Stimulated activated CD8-positive, alpha-beta memory T cell treated with anti-CD3 and anti-CD28 coated beads, Interleukin-12 subunit alpha, Interleukin-12 subunit beta, amount 100 ng/mL, for 24 hours (primary cell): Measurements from ENCODE around the gene SHROOM3.
"Not testable (repeated sequence)": the region's sequence is repeated elsewhere in the genome, so short reads cannot be mapped to it uniquely, and the experiment has no call there.

Source experiments
- DNase-seq: peaks from one replicate; pipeline ENCODE4 v3.0.0-alpha.2; 2020; ENCODE audit errors: extremely low read depth

SHROOM3 gene

DNA sequence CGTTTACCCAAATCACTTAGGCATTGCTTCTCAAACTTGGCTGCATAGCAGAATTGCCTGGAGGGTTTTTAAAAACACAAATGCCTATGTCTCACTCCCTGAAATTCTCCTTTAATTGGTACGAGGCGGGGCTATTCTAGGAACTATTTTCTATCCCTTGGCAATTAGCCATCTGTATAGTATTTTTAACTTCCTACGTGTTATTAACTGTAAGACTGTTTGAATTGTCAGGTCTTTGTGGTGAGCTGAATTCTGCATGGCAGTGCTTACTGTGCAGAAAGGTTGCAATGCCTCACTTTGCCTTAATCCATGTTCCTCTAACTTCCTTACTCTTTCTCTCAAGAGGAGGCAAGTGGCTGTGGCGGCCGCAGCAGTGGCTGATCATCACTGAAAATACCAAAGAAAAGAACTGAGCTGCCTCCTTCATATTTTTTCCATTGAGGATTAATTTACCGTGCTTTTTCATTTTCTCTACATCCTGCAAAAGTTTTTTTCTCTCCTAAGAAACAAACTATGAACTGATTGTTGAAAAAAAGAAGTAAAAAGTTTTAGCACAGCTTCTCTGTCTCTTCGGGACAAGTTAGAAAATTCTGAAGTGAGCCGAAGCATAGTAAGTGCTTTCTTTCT is at the start of gene SHROOM3:
Gene SHROOM3, plus strand, starts transcription at position 329 of the 627 bp plus-strand sequence. CDS start 824 bp downstream, outside the sequence.
- no peak for DNase-seq

DNA sequence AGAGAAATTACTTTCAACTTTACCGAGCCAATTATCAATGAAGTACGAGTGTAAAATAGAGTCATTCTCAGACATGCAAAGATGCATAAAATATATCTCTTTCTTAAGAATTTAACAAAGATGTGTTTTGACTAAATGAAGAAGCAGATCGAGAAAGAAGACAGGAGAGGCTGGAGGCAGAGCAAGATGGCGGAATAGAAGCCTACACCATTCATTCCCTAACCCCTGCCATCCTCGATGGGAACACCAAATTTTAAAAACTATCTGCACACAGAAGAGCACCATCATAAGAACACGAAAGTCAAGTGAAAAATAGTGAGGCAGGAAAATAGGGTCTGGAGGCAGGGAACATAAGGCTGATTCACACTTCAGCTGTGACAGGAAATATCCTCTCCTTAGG is 49.1 kb upstream of the SHROOM3 start:
- no peak for DNase-seq

DNA sequence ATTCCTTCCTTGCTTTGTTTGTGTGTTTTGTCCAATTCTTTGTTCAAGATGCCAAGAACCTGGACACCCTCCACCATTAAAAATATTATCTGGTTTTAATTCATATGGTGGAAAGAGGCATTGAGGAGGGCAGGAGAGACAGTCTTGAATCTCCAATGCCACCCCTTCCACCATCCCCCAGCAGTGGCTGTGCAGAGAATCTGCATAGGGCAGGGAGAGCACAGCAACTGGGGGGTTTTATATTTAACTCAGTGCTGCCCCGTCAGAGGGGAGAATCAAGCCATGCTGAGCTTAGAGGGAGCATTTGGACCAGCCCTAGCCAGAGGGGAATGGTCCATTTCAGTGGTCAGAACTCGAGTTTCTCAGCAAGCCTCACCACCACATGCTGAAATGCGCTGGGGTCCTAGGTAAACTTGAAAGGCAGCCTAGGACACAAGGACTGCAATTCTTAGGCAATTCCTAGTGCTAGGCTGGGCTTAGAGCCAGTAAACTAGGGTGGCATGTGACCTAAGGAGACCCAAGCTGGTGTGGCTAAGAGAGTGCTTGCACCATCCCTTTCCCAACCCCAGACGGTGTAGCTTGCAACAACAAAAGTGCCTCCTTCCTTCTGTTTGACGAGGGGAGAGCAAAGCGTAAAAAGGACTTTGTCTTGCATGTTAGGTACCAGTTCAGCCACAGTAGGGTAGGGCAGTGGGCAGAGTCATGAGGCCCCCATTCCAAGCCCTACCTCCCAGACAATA is 48.3 kb upstream of the SHROOM3 start:
- no peak for DNase-seq

GRCh38 chr4:76388160-76388908 is 46.7 kb upstream of the SHROOM3 start:
- DNase-seq, result no peak

GRCh38 chr4:76401654-76402053 is 33.4 kb upstream of the SHROOM3 start:
- DNase-seq, result no peak

DNA sequence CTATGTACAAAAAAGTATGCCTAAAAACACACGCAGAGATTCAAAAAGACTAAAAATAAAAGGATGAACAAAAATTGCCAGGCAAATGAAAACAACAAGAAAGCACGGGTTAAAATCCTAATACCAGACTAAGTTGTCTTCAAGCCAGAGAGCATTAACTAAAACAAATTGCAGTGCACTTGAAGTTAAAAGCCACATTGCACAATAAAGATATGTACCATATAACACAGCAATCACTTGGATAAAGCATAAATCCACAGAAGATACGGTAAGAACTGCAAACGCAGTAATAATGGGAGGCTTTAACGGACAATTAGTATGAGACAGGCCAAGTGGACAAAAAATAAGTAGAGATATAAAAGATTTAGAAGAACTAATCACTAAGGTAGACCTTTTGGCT is 28.9 kb upstream of the SHROOM3 start:
- no peak for DNase-seq

DNA sequence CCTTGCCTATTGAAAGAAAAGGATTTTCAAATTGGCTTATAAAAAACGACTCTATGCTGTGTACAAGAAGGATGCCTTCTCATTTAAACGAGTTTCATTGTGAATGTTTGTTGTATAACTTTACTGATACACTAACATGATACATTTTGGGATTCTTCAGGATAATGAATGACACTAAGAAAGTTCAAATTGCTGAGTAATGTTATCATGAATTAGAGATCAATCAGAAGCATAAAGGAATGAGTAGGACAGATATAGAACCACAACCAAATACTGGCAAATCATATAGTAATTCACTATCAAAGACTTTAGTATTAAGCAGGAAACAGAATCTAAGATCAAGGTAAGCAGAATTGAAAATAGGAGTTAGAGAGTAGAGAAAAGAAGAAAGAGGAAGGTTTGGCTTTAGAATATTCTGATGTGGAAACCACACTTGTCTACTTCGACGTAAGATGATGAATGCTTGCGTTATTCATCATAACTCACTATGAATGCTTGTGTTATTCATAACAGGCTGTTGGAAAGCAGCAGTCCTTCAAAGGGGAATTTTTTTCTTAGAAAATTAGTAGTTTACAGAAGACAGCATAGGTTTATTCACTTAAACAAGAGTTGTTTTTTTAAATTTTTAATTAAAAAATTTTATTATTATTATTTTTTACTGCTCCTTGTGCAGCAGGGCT is 27.4 kb upstream of the SHROOM3 start:
- no peak for DNase-seq

DNA sequence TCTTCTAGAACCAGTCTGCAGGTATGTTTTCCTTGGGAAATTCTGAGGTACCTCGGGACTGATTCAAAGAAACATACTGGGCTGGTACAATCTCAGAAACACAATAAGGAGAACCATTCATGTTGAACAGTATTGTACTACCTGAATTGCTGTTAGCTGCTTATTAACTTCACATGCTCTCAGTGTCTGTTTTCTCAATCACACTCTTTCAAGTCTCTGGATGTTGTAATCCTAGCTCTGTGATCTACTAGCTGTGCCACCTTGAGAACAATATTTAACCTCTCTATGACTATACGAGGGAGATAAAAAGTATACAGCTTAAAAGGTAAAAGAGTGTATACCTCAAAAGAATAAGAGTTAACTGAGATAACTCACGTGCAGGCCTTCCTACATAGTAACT is 24.4 kb upstream of the SHROOM3 start:
- no peak for DNase-seq

DNA sequence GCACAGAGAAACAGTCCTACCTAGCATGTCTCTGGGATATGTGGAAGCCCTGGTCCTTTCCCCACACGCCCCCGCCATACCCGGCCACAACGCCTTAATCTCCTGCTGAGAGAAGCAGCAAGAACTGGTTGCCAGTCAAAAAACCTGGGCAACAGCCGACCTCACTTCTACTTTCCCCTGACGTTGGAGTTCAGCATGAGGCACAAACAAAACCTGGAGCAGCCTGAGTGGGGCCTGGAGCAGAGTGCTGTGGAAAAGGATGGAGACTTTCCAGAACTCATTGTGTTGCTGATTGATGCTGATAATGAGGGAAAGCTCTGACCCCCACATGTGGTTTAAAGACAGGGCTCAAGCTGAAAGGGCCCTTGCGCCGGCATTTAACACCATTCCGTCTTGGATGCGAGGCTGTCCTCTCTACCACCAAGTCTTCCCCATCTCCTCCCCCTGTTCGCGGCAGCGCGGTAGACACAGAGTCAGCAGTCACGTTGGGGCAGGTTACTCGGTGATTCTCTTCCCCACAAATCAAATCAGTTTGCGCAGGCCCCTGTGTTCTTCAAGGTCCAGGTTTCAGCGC is 14.8 kb upstream of the SHROOM3 start:
- DNase-seq, result no peak

DNA sequence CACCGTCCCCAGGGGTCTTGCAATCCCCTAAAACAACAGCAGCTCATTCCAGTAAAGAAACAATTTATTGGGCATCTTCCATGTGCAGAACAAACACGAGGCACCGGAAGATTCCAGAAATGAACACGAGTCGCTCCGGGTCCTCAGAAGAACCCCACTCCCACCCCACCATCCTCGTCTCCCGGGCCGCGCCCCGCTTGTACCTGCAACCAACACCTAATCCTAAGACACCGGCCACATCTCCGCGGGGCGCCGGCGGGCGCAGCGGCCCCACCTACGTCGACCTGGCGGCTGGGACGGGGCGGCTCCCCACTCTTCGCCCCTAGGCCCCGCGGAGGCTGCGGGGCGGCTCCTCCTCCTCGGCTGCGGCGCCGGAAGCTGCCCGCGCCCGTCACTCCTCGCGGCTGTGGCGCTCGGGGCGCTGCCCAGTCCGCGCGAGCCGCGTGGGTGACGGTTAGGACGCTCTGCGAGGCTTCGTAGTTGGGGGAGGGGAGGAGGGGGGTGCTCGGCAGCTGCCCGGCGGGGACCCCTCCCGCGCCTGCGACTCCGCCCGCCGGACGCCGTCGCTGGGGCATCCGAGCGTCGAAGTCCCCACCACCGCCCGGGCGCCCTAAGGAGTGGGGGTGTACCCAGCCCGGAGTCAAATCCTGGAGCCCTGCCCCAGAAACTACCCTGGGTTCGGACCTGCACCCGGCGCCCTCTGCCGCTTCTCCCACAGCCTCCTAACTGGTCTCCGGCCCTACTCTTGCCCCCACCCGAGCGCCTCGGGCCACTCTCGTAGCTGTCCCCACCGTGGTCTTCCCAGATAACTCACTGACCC is 14.1 kb upstream of the SHROOM3 start, which contains the start of gene CCDC158:
Gene CCDC158, minus strand, starts transcription at position 380 of the 820 bp plus-strand sequence. CDS start 17,934 bp downstream, outside the sequence.
- DNase-seq, result no peak

- DNase-seq, result not testable (repeated sequence)
Measured at GRCh38 chr4:76423159-76423558, 11.9 kb upstream of the SHROOM3 start.

GRCh38 chr4:76426272-76426671 is 8.8 kb upstream of the SHROOM3 start:
- no peak for DNase-seq

DNA sequence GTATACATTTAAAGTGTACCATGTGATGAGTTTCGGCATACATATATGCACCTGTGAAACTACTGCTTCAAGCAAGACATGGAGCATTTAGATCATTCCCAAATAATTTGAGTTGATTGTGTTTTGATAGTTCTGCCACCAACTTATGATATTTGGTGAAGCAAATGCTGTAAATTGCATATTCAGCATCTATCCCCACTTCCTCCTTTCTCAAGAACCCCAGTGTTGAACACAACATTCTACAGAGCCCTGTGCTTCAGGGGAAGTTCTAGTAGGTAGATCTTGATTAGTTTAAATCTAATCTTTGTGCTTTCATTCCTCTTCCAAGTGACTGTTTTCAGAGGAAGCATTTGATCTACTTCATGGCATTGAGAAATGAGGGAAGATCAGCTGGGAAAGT is 5.4 kb upstream of the SHROOM3 start:
- DNase-seq, result no peak

DNA sequence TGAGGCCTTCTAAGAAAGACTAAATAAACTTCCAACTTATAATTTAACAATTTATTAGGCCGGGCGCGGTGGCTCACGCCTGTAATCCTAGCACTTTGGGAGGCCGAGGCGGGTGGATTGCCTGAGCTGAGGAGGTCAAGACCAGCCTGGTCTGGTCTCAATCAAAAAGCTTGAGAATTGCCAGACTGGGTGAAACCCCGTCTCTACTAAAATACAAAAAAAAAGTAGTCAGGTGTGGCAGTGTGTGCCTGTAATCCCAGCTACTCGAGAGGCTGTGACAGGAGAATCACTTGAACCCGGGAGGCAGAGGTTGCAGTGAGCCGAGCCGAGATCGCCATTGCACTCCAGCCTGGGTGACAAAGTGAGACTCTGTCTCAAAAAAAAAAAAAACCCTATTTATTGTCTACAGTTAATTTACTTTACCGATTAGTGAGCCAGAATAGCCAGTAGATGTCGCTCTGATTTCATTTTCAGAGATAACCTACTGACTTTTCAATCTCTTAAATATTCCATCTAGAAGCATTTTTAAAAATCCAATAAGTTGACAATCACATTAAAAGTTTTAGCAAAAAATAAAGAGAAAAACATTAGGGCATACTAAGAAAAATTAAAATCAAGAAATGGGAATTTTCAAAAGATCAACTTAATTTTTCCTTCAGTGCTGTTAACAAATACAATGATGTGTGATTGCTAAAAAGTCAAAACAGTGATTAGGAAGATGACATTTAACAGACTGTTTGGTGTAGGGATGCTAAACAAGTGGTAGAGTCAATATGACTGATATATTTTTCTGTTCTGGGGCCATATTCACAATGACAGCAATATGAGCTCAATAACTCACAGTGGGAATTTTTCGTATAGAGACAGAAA is 4.3 kb upstream of the SHROOM3 start:
- no peak for DNase-seq

DNA sequence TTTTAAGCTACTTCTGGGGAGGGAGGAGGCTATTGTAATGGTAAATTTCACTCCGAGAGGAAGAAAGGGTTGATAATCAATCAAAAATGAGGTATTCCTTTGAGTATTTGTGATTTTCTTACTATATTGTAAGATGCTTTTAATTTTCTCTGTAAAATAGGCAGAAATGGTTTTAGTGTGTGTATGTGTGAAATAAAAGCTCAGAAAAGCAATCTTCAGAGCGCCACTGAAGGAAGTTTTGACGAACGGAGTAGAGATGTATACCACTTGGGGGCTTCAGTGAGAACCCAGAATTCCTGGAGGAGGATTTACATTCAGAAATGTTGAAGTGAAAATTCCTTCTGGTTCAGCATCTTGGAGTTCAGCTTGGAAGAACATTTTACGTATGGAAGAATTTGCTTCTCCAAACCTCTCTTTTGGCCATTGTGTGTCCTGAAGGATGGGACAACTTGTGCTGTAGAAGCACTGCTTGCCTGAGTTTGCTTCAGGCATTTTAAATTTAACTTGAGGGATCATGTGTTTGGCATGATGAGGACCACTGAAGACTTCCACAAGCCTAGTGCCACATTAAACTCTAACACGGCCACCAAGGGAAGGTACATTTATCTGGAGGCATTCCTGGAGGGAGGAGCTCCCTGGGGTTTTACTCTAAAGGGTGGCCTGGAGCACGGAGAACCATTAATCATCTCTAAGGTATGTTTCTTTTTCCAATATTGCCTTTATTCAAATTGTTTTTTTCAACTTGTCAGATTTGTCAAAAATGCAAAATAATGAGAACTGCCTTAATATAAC is 695 bp downstream of the SHROOM3 start:
- DNase-seq, result no peak

- no peak for DNase-seq
Measured at GRCh38 chr4:76439491-76439890, 4.5 kb downstream of the SHROOM3 start.

- no peak for DNase-seq
Measured at GRCh38 chr4:76441881-76442280, 6.9 kb downstream of the SHROOM3 start.

DNA sequence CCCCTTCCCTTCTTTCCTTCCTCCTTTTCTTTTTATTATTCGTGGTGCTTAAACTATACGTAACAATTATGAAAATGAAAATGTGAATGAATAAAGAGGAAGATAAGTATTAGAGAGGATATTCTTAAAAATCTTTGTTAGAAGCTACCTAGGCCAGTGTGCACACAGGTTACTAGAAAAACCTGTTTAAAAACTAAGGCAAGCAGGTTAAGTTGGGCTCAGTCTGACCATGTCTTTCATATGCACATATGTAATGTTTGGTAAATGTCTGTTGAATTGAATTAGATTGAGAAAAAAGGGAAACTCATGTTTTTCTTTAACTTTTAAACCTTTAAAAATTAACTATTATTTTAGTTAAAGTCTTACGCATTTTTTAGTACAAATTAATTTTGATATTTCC is 7.8 kb downstream of the SHROOM3 start:
- DNase-seq, result no peak

GRCh38 chr4:76443376-76443775 is 8.3 kb downstream of the SHROOM3 start:
- no peak for DNase-seq
